Stimulated activated CD8-positive, alpha-beta memory T cell treated with anti-CD3 and anti-CD28 coated beads, Interleukin-12 subunit alpha, Interleukin-12 subunit beta, amount 100 ng/mL, for 4 hours (primary cell): ENCODE data around the gene SPTBN1.

Experiments used
- DNase-seq: peaks from one replicate; pipeline ENCODE4 v3.0.0-alpha.2; 2020; ENCODE audit warnings: low read depth

SPTBN1 gene

DNA sequence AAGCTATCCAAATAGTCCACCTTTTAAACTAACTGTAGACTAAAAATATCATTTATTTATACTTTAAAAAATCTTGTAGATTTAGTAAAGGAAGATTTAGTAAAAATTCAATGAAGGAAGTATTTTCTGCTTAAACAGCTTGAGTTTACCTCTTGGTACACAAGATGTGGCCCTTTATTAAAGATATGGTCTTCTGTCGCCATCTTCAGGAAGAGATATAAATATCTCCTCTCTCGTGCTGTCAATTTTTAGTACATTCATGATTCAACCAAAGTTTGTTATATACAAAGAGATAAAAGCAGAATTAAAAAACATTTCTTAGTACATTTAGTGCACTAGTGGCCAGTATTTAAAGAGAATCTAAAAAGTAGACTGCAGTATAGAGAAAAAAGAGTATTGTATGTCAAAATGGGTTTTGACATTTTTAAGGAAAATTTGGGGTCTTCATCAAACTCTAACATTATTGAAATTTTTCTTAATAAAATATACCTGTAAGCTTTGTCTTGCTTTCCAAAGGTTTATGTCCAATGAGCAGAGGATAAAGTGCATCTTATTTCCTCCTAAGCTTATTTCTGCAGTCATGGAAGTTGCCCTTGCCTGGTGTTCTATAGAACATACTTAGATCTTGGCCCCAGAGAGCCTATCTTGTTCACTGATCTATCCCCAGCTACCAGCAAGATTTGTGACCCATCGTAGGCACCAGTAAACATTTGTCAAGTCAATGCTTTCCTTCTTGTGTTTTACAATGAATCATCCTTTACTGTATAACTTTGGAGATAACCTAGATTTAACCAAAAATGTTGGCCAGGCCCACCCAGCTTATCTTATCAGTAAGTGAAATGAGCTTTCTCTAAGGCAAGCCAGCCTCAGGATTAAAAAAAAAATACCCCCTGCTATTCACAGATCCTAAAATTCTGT, 248.8 kb downstream of the SPTBN1 start:
- no peak for DNase-seq

DNA sequence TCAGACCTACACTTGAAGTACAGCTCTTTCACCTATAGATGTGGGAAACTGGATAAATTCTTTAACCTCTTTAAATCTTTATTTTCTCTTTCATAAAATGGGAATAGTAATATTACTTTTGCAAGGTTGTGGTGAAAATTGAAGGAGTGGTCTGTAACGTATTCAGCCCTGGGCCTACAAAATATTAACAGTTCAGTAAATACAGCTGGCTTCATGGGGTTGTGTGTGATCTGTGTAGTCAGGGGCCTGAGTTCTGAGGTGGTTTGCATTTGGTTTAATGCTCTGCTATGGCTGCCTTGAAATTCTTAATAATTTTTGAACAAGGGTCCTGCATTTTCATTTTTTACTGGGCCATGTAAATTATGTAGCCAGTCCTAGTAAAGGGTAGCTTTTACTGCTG, 250.5 kb downstream of the SPTBN1 start:
- no peak for DNase-seq

DNA sequence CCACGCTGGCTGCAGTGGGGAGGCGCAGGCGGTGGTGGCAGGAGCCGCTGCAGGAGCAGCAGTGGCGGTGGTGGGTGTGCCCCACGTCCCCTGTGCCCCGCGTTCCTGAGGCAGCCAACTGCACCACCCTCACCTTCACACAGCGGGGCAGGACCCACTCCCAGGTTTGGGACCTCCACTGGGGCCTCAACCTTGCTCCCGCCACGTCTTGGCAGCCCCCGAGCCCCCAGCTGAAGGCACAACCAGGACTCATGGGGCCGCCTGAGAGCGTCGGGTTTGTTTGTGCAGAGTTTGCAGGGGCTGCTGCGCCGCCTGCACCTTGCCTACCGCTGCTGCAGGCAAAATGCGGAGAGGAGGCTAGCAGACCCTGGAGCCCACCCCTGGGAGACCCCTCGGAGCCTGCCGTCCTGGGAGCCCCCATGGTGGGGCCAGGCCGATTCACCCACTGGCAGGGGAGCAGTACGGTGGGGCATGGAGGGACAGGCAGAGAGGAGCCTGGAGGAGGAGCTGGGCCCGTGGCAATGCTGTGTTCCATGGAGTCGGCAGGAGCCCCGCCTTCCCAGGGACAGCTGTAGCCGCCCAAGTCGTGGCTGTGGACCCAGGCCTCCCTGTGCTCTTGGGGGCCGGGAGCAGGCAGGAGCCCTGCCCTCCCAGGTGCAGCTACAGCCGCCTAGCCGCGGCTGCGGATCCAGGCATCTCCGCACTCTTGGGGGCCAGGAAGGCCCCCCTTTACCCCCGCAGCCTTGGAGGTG, 252.6 kb downstream of the SPTBN1 start:
- no peak for DNase-seq

DNA sequence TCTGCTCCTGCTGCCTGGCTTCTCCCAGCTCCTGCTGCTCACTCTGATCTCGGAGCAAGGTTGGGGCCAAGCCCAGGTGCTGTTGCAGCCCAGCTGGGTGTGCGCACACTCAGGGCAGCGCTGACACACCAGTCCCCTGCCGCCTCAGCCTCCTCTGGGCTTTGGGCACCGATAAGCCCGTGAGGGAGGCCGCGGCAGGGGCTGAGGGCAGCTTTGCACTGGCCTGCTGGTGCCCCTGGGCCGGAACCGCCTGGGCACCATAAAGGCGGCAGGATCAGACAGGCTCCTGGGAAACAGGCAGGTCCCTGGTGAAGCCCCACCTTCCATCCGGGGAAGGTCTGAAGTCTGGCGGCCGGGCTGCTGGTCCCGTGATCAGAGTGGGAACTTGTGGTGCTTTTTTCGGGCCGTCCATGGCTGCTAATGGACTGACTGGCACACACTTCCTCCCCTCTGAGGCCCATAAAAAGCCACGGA, 253.2 kb downstream of the SPTBN1 start:
- DNase-seq = no peak

DNA sequence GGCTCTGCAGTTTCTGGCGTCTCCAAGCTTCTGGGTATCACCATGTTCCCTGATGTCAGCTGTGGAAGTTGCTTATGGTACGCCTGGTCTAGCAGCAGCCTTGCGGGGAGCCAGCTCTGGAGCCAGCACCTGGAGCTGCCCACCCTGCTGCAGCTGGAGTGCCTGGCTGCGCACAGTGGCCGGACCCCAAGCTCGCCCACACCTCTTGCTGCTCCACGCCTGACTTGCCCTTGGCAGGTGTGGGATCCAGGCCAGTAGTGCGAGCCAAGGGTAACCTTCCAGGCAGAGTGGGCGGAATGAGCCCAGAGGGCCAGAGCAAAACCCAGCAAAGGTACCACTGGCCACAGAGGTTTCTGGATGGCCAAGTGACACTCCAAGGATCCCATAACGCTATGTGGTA, 254.1 kb downstream of the SPTBN1 start:
- no peak for DNase-seq

DNA sequence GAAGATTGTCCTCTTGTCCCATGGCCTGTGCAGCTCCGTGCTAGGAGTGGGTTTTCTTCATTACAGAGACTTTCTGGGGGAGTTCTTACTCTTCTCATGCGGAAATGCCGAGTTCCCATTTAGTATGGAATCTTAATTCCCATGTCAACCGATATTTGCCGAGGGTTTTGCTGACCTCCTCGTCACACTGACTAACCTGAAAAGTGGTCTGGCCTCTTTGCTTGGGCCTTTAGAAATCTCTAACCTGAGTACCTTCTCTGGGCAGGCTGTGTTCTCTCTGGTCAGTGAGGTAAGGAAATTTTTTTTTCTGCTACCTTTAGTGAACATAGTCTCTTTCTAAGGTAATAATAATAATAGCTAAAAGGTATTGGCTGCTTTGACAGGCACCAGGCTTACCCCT, 256.4 kb downstream of the SPTBN1 start:
- no peak for DNase-seq

DNA sequence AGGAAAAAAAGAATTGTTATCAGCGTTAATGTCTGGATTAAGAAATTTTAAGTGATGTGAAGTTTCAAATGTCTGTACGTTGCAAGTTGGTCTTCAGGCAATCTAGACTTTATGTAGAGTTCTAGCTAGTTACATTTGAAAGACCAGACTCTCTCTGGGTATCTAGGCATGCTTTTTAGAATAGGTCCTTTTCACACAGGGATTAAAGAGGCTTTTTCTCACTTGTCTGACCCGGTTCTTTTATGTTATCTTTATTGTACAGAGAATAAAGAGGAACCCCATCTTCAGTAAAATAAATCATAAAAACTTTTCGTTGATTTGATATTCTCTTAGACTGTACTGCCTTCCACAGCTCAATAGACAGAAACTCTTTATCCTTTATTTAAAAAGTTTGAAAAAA, 258.9 kb downstream of the SPTBN1 start:
- DNase-seq = no peak

DNA sequence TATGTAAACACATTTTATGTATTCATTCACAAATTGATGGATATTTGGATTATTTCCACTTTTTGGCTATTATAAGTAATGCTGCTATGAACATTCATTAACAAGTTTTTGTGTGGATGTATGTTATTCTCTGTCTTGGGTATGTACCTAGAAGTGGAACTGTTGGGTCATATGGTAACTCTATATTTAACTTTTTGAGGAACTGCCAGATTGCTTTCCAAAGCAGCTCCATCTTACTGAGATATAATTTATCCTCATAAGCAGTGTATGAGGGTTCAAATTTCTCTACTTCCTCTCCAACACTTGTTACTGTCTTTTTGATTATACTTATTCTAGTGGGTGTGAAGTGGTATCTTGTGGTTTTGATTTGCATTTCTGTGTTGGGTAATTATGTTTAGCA, 260.2 kb downstream of the SPTBN1 start:
- DNase-seq = no peak

DNA sequence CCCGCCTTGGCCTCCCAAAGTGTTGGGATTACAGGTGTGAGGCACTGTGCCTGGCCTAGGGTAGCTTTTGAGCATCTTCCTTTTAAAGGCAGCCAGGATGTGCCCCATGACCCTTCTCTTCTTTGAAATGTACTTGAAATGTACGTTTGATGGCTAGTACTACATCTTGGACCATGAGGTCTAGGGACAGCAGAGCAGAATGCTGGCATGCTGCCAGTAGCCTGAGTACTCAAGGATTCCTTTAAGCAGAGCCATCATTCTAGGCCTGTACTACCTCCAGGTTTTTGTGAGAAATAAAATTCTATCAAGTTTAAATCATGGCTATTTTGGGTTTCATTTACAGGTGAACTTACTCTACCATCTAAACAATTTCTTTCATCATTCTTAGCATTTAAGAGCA, 264.4 kb downstream of the SPTBN1 start:
- no peak for DNase-seq
